ENCODE results near the gene MAPRE2. TPM values are rescaled to one million over a fixed set of nuclear protein-coding genes. Genes with fewer than 3 reads are reported as not detected.

MAPRE2 gene
- total and polyA plus RNA-seq, 2 of the 13 experiments (the other 11 are each of a cell fraction or from before 2014, with no cell fraction given) = 34.5 to 67.9 TPM

DNA sequence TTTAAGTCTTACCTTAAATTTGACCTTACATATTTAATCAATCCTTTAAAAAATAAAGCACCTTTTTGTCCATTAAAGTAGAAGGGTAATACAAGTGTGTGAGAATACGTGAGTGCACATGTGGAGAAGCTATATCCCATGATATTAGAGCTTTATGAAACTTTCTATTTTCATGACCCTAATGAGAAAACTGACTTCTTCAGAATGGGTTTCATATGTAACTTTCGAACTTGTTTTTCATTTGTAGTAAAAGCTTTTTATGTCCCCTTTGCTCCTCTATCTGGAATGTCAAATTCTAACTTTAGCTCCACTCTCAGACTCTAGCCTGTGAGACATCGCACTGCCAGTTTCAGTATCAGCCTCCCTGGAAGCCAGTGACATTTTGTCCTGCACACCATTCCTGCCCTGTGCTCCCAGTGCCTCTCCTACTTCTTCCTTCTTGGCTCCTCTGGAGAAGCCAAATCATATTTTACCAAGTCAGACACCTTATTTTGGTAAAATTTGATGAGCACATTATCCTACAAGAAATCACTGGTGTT, 42.0 kb downstream of the MAPRE2 start:
- CTCF ChIA-PET (ENCODE audit: low intra/inter-chr PET ratio, low total read pairs) = no interaction called here
- no peak for FAIRE-seq

More for the DNA sequence above, 42.0 kb downstream of the MAPRE2 start:
- no peaks in the 10 kb centered on the region for H4K20me1 ChIP-seq (ENCODE audit: insufficient read depth, low read length)
- peak overlapping the region; percentile 87 for H3K27ac ChIP-seq (ENCODE audit: extremely low read length, insufficient read depth, low read length)
- H3K79me2 ChIP-seq (ENCODE audit: insufficient read depth, low read length) = peaks cover 13% of the 10 kb centered on the region
- no TSS peak for BruUV-seq (replicated peaks)
- no peak for TF ChIP-seq ASH2L (IDR thresholded peaks at IDR 0.05; ENCODE audit: insufficient read length, low read depth, low read length)
- TF ChIP-seq CENPX (CRISPR knock-in tag; IDR thresholded peaks at IDR 0.05) = no peak
- no peak for TF ChIP-seq BCL6 (CRISPR knock-in tag; IDR thresholded peaks at IDR 0.05)
- no peak for TF ChIP-seq ZNF432 (CRISPR knock-in tag; IDR thresholded peaks at IDR 0.05; ENCODE audit: borderline replicate concordance)
- TF ChIP-seq PHF20 (CRISPR knock-in tag; IDR thresholded peaks at IDR 0.05) = no peak
- no peak for TF ChIP-seq FOXK2 (IDR thresholded peaks at IDR 0.05)
- no peak for TF ChIP-seq ZFP82 (CRISPR knock-in tag; IDR thresholded peaks at IDR 0.05; ENCODE audit: borderline replicate concordance)
- TF ChIP-seq BRD4 (CRISPR knock-in tag; IDR thresholded peaks at IDR 0.05) = no peak
- no peak for TF ChIP-seq RBM39 (IDR thresholded peaks at IDR 0.05; ENCODE audit: low read depth, low read length, poor library complexity, severe bottlenecking)
- TF ChIP-seq, protein P1, sequence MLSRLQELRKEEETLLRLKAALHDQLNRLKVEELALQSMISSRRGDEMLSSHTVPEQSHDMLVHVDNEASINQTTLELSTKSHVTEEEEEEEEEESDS (CRISPR knock-in tag; IDR thresholded peaks at IDR 0.05; ENCODE audit: borderline replicate concordance) = no peak
- TF ChIP-seq PRPF4 (IDR thresholded peaks at IDR 0.05; ENCODE audit: low read depth, low read length, poor library complexity, severe bottlenecking) = no peak
- no peak for TF ChIP-seq CHD4 (IDR thresholded peaks at IDR 0.05; ENCODE audit: borderline replicate concordance, low read length)
- TF ChIP-seq ZNF350 (CRISPR knock-in tag; IDR thresholded peaks at IDR 0.05; ENCODE audit: borderline replicate concordance, low read depth) = no peak
- no peak for TF ChIP-seq ATF1 (CRISPR knock-in tag; IDR thresholded peaks at IDR 0.05)
- TF ChIP-seq ZBTB49 (CRISPR knock-in tag; IDR thresholded peaks at IDR 0.05; ENCODE audit: borderline replicate concordance) = no peak
- no peak for ATAC-seq
- H3K4me1 ChIP-seq (ENCODE audit: insufficient read depth, low read length) = peaks cover 52% of the 10 kb centered on the region
- no peaks in the 10 kb centered on the region for H3K27me3 ChIP-seq (ENCODE audit: control insufficient read depth in 1 of 2, insufficient read depth in 2 of 2, low read length in 2 of 2)
- H3K9ac ChIP-seq (ENCODE audit: insufficient read depth, low read depth, low read length) = no peak overlapping the region
- no peak overlapping the region for H3K4me3 ChIP-seq (replicated peaks in 1 of 3; ENCODE audit: insufficient read depth in 1 of 3, low read depth in 2 of 3, low read length in 3 of 3)
- no peak overlapping the region for H3K4me2 ChIP-seq (ENCODE audit: low read depth, low read length)
- no peak overlapping the region for H2AFZ ChIP-seq (ENCODE audit: low read length)
- POLR2A ChIA-PET = no interaction called here
- intact Hi-C loops (cut with micrococcal nuclease; ENCODE audit: unreplicated experiment) (no loop called here), in situ Hi-C loops (cut with HindIII; ENCODE audit: extremely low pct_ligation_motif_present, low pct_unique_long_range_greater_than_20kb) (no loop called here)
- DNase-seq (ENCODE audit: low spot score) = no peak
- WGBS (ENCODE audit: low lambda C conversion rate) = 98% methylated on average over 3 of the region's 3 CpGs
- no peaks in the 10 kb centered on the region for H3K9me3 ChIP-seq (ENCODE audit: low read length)
- peaks cover 3 to 4% of the 10 kb centered on the region in 2 experiments; a peak in 2 of 5 replicates for H3K36me3 ChIP-seq (replicated peaks in 1 of 2; ENCODE audit: control insufficient read depth in 1 of 2, insufficient read depth in 2 of 2, low read length in 2 of 2)

Data from HepG2 (cell line).